Stimulated activated CD8-positive, alpha-beta memory T cell treated with anti-CD3 and anti-CD28 coated beads, Interleukin-12 subunit alpha, Interleukin-12 subunit beta, amount 100 ng/mL, for 24 hours (primary cell): ENCODE data around the gene GPRC5D.

Experiments used
- DNase-seq: peaks from one replicate; pipeline ENCODE4 v3.0.0-alpha.2; 2020; ENCODE audit errors: extremely low read depth

GPRC5D gene

DNA sequence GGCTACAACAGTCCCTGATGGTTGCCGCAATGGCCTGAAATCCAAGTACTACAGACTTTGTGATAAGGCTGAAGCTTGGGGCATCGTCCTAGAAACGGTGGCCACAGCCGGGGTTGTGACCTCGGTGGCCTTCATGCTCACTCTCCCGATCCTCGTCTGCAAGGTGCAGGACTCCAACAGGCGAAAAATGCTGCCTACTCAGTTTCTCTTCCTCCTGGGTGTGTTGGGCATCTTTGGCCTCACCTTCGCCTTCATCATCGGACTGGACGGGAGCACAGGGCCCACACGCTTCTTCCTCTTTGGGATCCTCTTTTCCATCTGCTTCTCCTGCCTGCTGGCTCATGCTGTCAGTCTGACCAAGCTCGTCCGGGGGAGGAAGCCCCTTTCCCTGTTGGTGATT, 43.7 kb downstream of the GPRC5D start:
- DNase-seq = no peak

DNA sequence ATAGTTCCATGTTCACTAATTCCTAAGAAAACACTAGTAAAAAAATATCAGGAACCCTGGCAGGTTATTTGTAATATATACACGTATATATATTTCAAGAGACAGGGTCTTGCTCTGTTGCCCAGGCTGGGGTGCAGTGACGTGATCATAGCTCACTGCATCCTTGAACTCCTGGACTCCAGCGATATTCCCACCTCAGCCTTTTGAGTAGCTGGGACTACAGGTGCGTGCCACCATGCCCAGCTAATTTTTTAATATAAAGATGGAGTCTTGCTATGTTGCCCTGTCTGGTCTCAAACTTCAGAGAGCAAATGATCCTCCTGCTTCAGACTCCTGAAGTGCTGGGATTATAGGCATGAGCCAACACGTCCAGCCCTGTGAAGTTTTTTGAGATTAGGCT, 44.4 kb downstream of the GPRC5D start:
- no peak for DNase-seq

DNA sequence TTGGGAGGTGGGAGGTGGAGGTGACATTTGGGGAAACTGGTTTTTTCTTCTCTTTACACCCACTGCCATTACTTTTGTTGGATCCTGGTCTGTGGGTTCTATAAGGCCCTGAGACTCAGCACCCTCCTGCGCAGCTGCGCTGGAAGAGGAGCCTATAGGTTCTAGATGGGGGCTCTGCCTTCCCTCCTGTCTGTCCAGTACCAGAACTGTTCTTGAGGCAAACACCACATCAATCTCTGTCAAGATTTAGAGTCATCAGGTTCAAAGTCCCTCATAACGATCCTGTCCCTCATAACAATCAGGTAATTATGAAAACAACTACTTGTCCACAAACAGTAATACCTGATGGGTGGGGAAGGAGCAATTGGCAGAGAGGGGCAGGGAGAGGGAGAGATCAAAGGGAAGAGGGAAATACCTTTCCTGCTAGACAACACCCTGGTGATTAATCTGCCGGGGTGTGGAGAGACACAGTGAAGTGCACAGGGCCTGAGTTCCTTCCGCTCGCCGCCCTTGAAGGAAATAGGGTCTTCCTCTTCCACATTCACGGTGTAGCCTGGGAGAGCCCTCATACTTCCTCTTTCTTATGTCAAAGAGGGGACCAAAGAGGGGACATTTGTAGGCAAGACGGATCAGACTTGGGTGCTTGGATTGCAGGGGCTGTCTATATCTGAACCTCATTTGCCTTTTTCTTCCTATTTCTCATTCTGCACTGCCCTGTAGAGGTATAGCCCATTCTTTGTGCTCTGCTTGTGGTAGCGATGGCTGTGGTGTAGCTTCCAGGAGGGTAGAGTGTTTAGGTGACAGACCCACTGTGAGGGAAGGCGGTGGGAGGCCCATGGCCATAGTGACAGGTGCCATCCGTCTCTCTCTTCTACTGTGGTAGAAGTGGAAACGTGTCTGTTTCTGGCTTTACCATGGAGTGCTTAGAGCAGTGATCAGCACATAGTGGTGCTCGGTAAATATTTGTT, 48.0 kb downstream of the GPRC5D start:
- DNase-seq = no peak

DNA sequence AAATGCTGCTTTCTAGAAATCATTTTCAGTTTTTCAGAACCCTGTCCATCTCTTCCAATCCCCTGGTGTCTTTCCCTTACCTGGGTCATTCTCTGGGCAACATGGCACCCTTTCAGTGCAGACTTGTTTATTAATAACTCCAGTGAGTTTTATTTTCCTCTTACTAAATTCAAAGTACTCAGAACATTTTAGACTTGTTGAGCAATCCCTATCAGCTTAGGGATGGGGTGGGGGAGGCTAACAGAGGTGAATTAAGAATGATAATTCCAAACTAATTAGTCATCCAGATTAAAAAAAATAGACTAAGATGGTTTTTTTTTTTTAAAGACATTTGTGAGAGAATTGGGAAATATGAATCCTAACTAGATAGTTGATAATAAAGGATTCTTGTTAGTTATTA, 49.9 kb downstream of the GPRC5D start:
- no peak for DNase-seq

DNA sequence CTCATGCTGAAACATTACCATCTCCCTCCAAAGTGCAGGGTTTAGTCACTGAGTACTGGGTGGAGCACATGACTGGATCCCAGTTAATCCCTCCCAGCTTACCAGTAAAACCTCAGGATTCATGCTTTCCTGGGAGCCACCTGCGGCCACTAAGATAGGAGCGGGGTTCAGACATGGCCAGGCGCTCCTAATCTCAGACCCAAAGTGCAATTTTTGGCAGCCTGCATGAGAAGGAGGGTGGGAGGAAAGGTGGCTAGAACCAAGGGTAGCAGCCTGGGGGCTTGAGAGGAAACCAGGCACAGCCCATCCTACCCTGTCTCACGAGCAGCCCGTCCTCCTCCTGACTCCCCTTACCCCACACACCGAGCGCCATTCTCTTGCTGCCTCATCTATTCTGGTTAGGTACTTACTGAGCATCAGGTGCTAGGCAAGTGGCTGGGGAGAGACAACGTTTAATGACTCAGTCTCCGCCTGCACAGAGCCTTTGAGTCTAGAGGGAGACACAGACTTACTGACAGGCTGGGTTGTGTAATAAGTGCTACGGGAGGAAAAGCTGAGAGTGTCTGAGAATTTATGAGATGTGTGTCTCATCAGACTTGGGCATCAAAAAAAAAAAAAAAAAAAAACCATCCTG, 50.7 kb downstream of the GPRC5D start:
- no peak for DNase-seq

DNA sequence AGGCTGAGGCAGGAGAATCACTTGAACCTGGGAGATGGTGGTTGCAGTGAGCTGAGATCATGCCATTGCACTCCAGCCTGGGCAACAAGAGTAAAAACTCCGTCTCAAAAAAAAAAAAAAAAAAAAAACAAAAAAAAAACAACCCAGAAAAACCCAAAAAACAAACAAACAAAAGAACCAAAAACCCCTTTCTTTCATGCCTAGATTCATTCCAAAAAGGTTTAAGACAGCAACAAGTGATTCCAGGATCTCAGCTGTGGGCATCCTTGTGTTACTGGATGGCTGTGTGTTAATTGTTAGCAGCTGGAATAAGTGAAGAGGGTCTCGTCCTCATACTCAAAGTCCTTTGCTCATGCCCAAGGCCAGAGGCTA, 51.2 kb downstream of the GPRC5D start:
- no peak for DNase-seq

DNA sequence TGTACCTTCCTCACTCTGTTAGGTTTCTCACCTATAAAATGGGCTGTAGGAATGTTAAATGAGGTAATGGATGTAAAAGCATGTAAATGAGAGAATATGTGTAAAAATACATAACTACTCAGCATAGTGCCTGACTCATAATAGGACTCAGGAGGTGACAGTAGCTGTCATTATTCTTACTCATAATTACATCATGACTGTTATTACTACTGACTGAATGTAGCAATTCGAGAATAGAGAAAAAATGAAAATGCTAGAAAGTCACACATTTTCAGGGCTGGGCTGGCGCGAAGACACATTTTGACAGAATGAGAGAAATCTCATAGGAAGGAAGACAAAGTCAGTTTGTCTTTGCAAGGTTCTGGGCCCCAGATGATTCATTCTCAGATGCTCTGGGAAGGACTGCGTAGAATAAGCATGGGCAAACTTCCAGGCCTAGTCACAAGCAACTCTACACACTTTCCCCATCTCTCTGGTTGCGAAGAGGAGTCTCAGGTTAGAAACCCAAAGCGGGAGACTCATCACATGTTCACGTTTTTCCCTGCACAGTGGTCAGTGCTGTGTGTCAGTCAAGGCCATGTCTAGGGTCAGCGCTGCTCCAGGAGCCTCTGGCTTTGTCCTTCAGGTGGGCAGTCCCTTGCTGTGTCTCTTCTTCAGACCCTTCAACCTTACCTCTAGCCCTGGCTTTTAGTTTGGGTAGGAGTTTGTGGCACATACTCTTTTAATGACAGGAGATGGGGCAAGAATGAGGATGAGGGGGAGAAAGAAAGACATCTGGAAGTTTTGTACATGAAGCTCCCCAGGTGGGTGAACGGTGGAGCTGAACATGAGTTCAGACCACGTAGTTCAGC, 52.2 kb downstream of the GPRC5D start:
- peak; percentile 14 for DNase-seq

DNA sequence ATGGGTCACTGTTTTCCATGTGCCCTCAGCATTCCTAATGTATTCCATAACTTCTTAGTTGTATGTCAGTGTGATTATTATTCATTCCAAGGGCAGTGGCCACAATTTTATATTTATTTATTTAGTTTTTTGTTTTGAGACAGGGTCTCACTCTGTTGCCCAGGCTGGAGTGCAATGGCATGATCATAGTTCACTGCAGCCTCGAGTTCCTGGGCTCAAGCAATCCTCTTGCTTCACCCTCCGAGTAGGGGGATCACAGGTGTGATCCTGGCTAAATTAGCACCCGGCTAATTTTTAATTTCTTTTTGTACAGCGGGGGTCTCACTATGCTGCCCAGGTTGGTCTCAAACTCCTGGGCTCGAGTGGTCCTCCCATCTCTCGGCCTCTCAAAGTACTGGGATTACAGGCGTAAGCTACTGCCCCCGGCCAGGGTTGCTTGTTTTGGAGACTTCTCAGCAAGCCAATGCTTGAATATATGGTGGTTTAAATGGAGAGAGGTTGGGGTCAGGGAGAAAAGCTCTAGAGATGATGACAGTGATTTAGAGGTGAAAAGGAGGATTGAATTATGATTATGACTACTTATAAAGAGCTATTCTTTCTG, 53.0 kb downstream of the GPRC5D start:
- no peak for DNase-seq

DNA sequence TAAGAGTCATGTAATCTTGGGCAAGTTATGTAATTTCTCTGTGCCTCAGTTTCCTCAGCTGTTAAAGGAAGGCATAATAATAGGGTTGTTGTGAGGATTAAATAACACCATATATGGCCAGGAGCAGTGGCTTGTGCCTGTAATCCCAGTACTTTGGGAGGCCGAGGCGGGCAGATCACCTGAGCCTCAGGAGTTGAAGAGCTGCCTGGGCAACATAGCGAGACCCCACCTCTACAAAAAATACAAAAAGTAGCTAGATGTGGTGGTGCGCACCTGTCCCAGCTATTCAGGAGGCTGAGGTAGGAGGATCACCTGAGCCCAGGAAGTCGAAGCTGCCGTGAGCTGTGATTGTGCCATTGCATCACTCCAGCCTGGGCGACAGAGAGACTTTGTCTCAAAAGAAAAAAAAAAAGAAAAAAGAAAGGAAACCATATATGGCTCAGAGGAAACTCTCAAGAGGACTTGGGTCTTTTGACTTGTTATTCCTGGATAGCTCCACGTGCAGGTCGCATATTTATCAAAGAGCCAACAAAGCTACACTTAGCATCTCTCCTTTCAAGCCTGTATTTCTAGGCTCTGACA, 53.7 kb downstream of the GPRC5D start:
- no peak for DNase-seq

DNA sequence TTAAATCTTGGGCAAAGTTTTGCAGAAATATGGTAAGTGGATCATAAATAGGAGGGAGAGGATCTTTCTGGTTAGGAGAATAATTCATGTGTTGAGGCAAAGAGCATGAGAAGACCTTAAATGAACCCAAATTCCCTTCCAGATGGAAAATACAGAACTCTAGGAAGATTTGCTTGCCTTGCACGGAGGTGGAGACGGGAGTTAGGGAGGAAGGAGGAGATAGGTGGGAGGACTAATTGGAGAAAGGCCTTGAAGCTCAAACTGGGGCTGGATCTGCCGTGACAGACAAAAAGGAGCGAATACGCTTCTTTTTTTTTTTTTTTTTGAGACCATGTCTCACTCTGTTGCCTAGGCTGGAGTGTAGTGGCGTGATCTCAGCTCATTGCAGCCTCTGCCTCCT, 54.7 kb downstream of the GPRC5D start:
- DNase-seq = no peak

DNA sequence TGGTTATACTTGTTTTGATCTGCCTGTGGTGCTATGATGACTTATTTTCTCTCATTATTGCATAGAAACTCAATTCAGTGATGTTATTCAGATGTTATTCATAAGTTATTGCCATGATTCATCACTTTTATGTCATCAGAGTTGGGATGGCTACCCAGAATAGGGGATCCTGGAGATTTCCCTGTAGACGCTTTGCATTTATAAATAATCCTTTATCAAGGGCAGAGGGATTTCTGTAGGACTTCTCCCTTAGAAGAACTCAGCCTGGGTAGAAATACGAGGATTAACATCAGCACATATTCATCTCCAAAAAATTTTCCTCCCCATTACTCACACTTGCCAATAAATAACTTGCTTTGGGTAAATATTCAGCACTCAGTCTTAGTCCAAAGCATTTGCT, 55.7 kb downstream of the GPRC5D start:
- DNase-seq = no peak

DNA sequence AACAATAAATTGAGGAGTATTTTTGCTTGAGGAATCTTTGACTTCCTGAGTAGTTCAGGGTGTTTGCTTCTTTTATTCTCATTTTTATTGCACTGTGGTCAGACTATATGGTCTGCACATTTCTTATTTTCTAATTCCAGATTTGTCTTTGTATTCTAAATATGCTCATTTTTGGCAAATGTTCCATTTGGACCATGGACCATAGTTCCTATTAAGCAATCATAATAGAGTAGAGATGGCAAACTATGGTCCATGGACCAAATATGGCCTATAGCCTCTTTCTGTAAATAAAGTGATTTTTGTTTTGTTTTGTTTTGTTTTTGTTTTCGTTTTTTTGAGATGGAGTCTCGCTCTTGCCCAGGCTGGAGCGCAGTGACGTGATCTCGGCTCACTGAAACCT, 58.5 kb downstream of the GPRC5D start:
- no peak for DNase-seq

DNA sequence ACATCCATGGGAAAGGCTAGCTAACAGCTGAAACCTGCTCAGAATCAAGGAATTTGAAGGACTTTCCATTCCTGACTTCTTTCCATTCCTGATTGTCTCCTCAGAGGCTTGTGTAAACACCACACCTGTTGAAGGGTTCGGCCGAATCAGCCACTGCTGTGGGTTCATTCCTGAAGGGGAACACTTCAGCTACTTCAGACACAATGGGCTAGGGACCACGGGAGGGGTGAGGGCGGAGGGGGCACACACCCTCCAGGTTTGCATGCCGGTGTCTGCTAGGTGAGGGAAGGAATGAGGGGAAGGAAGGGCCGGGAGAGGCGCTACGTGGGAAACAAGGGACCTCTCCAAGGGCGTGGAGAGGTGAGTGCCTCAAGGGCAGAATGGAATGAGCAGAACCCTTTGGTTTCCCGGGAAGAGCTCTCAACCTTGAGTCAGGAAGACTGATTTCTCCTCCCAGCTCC, 59.3 kb downstream of the GPRC5D start:
- DNase-seq = no peak

DNA sequence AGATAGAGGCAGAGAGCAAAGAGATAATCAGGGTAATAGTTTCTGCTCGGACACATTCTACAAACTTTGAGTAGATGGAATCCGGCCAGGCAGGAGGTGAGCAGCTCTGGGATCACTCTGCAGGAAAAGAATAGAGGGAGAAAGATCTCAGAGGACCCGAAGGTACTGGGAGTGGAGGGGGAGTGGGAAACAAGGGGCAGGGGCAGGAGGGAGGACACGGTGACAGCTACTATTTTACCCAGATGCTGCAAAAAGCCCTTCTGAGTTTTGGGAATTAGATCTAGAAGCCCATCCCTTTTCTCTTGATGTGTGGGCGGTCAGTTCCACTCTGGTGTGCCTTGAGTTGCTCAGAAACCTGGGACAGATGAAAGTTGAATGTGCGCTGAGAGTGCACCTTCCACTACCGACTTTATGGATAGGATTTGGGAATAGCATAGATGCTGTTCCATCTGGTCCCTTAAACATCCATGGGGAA, 60.1 kb downstream of the GPRC5D start:
- DNase-seq = no peak

DNA sequence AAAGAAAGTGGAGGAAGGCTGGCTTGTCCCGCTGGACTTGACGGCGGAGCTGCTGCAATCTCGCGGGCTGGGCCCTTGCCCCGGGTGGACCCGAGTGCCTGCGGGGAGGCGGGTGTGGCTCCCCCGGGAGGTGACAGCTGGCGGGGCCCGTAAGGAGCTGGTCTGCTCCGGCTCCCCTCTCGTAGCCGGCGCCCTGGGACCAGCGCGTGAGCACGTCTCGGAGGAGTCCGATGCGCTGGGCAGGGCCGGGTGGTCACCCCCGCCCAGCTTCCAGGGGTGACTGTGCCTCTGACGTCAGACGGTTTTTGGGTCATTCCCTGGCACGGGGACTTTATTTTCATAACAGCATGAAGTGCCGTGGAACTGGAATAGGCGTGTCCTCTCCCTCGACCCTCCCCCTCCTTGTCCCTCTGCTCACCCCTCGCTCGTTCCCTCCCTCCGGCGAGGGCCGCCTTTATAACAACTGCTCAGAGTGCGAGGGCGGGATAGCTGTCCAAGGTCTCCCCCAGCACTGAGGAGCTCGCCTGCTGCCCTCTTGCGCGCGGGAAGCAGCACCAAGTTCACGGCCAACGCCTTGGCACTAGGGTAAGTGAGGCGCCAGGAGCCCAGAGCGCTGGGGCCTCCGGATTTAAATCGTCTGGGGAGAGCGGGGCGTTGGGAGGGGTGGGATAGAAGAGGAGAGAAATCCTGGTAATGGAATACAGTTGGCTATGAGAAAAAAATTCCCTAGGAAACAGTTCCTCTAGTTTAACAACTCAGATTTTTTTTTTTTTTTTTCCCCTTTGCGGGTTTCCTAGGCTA, 60.7 kb downstream of the GPRC5D start, which contains the start of gene GPRC5A:
GPRC5A (plus strand) TSS at position 483 of the 801 bp plus-strand sequence. CDS start 16,688 bp downstream, outside the sequence.
- no peak for DNase-seq
